SK-N-SH (cell line): ENCODE measurements around the gene C19orf47. TPM values are rescaled to one million over a fixed set of nuclear protein-coding genes. Genes with fewer than 3 reads are reported as not detected.
A peak's percentile ranks its signal among the peaks of the same experiment; 100 is the strongest.

Experiments
- CTCF ChIA-PET: fragments of 300-600, 350-600 bp; formaldehyde crosslinking; extraction: SDS; loops from one replicate; lab custom pipeline; 2021; lab: Yijun Ruan, JAX
- POLR2A ChIA-PET: fragments of 350-600 bp; sonication (Branson Sonifier 250); formaldehyde crosslinking; extraction: SDS; loops from one replicate; lab custom pipeline; 2020; ENCODE audit warnings: antibody characterized with exemption, inconsistent platforms; lab: Yijun Ruan, JAX
- DNase-seq: peaks from one replicate; pipeline ENCODE4 v3.0.0; 2012
- H2AFZ ChIP-seq: fragments of 200-600 bp; sonication (generic); 2 replicates; pipeline ENCODE4 v1.8.1; 2016; ENCODE audit warnings: antibody characterized with exemption, mild to moderate bottlenecking, low read depth
- H3F3A ChIP-seq: fragments of 200-600 bp; sonication (generic); replicated peaks from 2 replicates; pipeline ENCODE3; 2016; ENCODE audit warnings: antibody characterized with exemption, mild to moderate bottlenecking; ENCODE audit not compliant: insufficient read depth
- H3K27ac ChIP-seq, 2 experiments: fragments of 200-500 bp in 1 of 2; fragments of 200-600 bp in 1 of 2; sonication (Bioruptor generic) in 1 of 2; sonication (generic), shearing (Covaris generic) in 1 of 2; 2 replicates each; pipeline versions ENCODE4 v1.5.1 to v1.6.1; 2014 to 2016; ENCODE audit warnings: low read depth in 2 of 2, inconsistent platforms in 1 of 2, low read length in 1 of 2, mild to moderate bottlenecking in 1 of 2, mixed read lengths in 1 of 2
- H3K27me3 ChIP-seq: fragments of 200-600 bp; sonication (generic), shearing (Covaris generic); 2 replicates; pipeline ENCODE4 v1.6.1; 2016; ENCODE audit warnings: mixed run types; ENCODE audit not compliant: insufficient read depth
- H3K36me3 ChIP-seq, 2 experiments: fragments of 200-500 bp in 1 of 2; fragments of 200-600 bp in 1 of 2; sonication (Bioruptor generic) in 1 of 2; sonication (generic) in 1 of 2; replicated peaks in 1 of 2; 2 replicates each; pipeline versions ENCODE3 to v1.5.1; 2014 to 2016; ENCODE audit warnings: low read length in 1 of 2, mild to moderate bottlenecking in 1 of 2; ENCODE audit not compliant: insufficient read depth in 2 of 2, control insufficient read depth in 1 of 2
- H3K4me1 ChIP-seq, 2 experiments: fragments of 200-500 bp in 1 of 2; fragments of 200-600 bp in 1 of 2; sonication (Bioruptor generic) in 1 of 2; sonication (generic), shearing (Covaris generic) in 1 of 2; 2 replicates each; pipeline versions ENCODE4 v1.5.1 to v1.6.1; 2014 to 2016; ENCODE audit warnings: low read depth in 1 of 2, low read length in 1 of 2, mixed run types in 1 of 2; ENCODE audit not compliant: insufficient read depth in 2 of 2, control insufficient read depth in 1 of 2
- H3K4me2 ChIP-seq: fragments of 200-600 bp; sonication (generic), shearing (Covaris generic); 2 replicates; pipeline ENCODE4 v1.6.1; 2017; ENCODE audit warnings: mixed run types
- H3K4me3 ChIP-seq, 2 experiments: fragments of 200-500 bp in 1 of 2; fragments of 200-600 bp in 1 of 2; sonication (Bioruptor generic) in 1 of 2; sonication (generic), shearing (Covaris generic) in 1 of 2; 2 replicates each; pipeline versions ENCODE4 v1.5.1 to v1.8.1; 2014 to 2016; ENCODE audit warnings: low read depth in 2 of 2, inconsistent platforms in 1 of 2, low read length in 1 of 2, mild to moderate bottlenecking in 1 of 2, mixed read lengths in 1 of 2, moderate library complexity in 1 of 2
- H3K79me2 ChIP-seq: fragments of 200-600 bp; sonication (generic); 2 replicates; pipeline ENCODE4 v1.8.1; 2017; ENCODE audit warnings: mild to moderate bottlenecking; ENCODE audit not compliant: insufficient read depth
- H3K9ac ChIP-seq: fragments of 200-600 bp; sonication (generic); 2 replicates; pipeline ENCODE4 v1.6.1; 2017; ENCODE audit warnings: mixed run types
- H3K9me2 ChIP-seq: fragments of 200-600 bp; sonication (generic); 2 replicates; pipeline ENCODE4 v1.6.1; 2017; ENCODE audit warnings: mixed run types
- H3K9me3 ChIP-seq: fragments of 200-600 bp; sonication (generic); 2 replicates; pipeline ENCODE4 v1.6.1; 2017; ENCODE audit warnings: mixed run types, mild to moderate bottlenecking, moderate library complexity
- H4K20me1 ChIP-seq: fragments of 200-600 bp; sonication (generic); 2 replicates; pipeline ENCODE4 v1.6.1; 2017; ENCODE audit warnings: mild to moderate bottlenecking, mixed run types; ENCODE audit not compliant: insufficient read depth
- CTCF ChIP-seq: fragments of 200-600 bp; sonication (generic); IDR thresholded peaks from 2 replicates; pipeline ENCODE4 v1.6.1; 2017; ENCODE audit warnings: antibody characterized with exemption, mild to moderate bottlenecking, moderate library complexity
- ELF1 ChIP-seq: IDR thresholded peaks from 2 replicates; pipeline ENCODE4 v1.4.0; 2012
- EP300 ChIP-seq, 2 experiments: IDR thresholded peaks; 2 replicates each; pipeline versions ENCODE4 v1.4.0 to v1.6.1; 2012; ENCODE audit warnings: borderline replicate concordance in 1 of 2, low read depth in 1 of 2, low read length in 1 of 2
- EZH2phosphoT487 ChIP-seq: fragments of 200-600 bp; sonication (generic); IDR thresholded peaks from 2 replicates; pipeline ENCODE4 v1.6.1; 2017; ENCODE audit warnings: low read depth, mixed run types, mild to moderate bottlenecking, antibody characterized with exemption, moderate library complexity, borderline replicate concordance
- FOXJ3 ChIP-seq: sonication (generic); formaldehyde crosslinking; IDR thresholded peaks from 2 replicates; pipeline ENCODE4 v1.5.1; 2020; ENCODE audit warnings: mild to moderate bottlenecking, missing genetic modification reagents
- IRF3 ChIP-seq: fragments of 150-350 bp; IDR thresholded peaks from 2 replicates; pipeline ENCODE4 v1.6.1; 2016; ENCODE audit warnings: mild to moderate bottlenecking, low read depth, low read length
- MAX ChIP-seq: IDR thresholded peaks from 2 replicates; pipeline ENCODE4 v1.4.0; 2012; ENCODE audit warnings: low read depth
- MEF2A ChIP-seq: IDR thresholded peaks from 2 replicates; pipeline ENCODE4 v1.4.0; 2012; ENCODE audit warnings: low read depth, borderline replicate concordance
- MXI1 ChIP-seq: IDR thresholded peaks from 2 replicates; pipeline ENCODE4 v1.6.1; 2012; ENCODE audit warnings: mild to moderate bottlenecking, low read depth, low read length, improper control_type of control experiment
- NFIC ChIP-seq: IDR thresholded peaks from 2 replicates; pipeline ENCODE4 v1.4.0; 2012; ENCODE audit warnings: borderline replicate concordance
- POLR2AphosphoS5 ChIP-seq: IDR thresholded peaks from 2 replicates; pipeline ENCODE4 v1.6.1; 2012; ENCODE audit warnings: low read depth, low read length
- REST ChIP-seq: IDR thresholded peaks from 2 replicates; pipeline ENCODE4 v1.6.1; 2012; ENCODE audit warnings: mild to moderate bottlenecking, low read depth, low read length, moderate library complexity
- RFX5 ChIP-seq: IDR thresholded peaks from 2 replicates; pipeline ENCODE4 v1.6.1; 2012; ENCODE audit warnings: mild to moderate bottlenecking, improper control_type of control experiment, low read length
- WGBS: methylation state at CpG from one replicate; pipeline ENCODE4 v1.1.6; 2017; ENCODE audit warnings: low lambda C conversion rate; 5-methylcytosine and 5-hydroxymethylcytosine counted together
- polyA plus RNA-seq, 3 experiments: library from polyadenylated mRNA; depleted of rRNA; stranded (reverse); fragments of >200 nt; gene quantifications; 2 replicates each; pipeline ENCODE4 v1.2.3, GENCODE V29; 2012

C19orf47 gene
- polyA plus RNA-seq, 1 of the 3 experiments (the other 2 are of a cell fraction), result 17.2 TPM

GRCh38 chr19:40374084-40374483 lies 25.9 kb upstream of the C19orf47 start:
- no peak overlapping the region for H3K4me2 ChIP-seq
- ChIA-PET CTCF (interaction anchor here (1.2 kb wide), 1 partner anchor 90 kb away, joined by 3 read pairs; no protein-coding TSS in a partner anchor), POLR2A (no interaction called here)
- no peaks in the 10 kb centered on the region for H3K4me1 ChIP-seq
- no peaks in the 10 kb centered on the region for H3K79me2 ChIP-seq
- no peak overlapping the region for H3K27ac ChIP-seq
- no peaks in the 10 kb centered on the region for H3K9me3 ChIP-seq
- peak; percentile 17 for DNase-seq
- H3K27me3 ChIP-seq, result no peaks in the 10 kb centered on the region
- WGBS, result 95% methylated on average over 7 of the region's 7 CpGs
- no peak overlapping the region for H2AFZ ChIP-seq
- no peak overlapping the region for H3K9ac ChIP-seq
- peaks cover 18 to 26% of the 10 kb centered on the region in 2 experiments for H3K36me3 ChIP-seq
- no peaks in the 10 kb centered on the region for H3K9me2 ChIP-seq
- no peak overlapping the region for H3K4me3 ChIP-seq
- H3F3A ChIP-seq, result no peaks in the 10 kb centered on the region
- TF ChIP-seq IRF3 (no peak), MEF2A (no peak), CTCF (no peak), MXI1 (no peak), EZH2phosphoT487 (no peak), REST (no peak), FOXJ3 (CRISPR knock-in tag) (no peak), RFX5 (no peak), NFIC (no peak), MAX (no peak), ELF1 (no peak), POLR2AphosphoS5 (no peak), EP300 (IDR thresholded peaks at IDR 0.05; ENCODE audit: borderline replicate concordance in 1 of 2, low read depth in 1 of 2, low read length in 1 of 2) (no peak)
- TF ChIP-seq, all 33 proteins: peak for 0
- H4K20me1 ChIP-seq, result no peaks in the 10 kb centered on the region
